GM12801 (cell line): Measurements from ENCODE around the gene FERMT1.

Source experiments
- CTCF ChIP-seq: IDR thresholded peaks from one replicate; pipeline ENCODE4 v1.5.1; 2011; ENCODE audit warnings: control low read depth; ENCODE audit not compliant: insufficient read length; ENCODE audit errors: extremely low read depth

The FERMT1 gene

DNA sequence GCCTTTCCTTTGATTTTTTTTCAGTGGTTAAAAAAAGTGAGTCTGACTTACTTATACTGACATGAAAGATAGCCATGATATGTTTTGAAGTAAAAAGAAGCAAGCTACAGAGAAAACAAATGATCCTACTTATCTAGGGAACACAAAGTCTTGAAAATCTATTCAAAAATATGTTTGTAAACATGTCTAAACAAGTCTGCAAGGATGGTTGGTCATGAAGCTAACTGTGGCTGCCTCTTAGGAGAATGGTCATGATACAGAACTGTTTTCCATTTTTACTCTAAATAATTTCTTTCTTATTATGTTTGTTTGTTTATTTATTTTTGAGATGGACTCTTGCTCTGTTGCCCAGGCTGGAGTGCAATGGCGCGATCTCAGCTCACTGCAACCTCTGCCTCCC, 21.5 kb downstream of the FERMT1 start:
- TF ChIP-seq CTCF, result no peak

- no peak for TF ChIP-seq CTCF
These were observed 22.6 kb downstream of the FERMT1 start for GRCh38 chr20:6100246-6100645.

GRCh38 chr20:6099819-6100218, 23.0 kb downstream of the FERMT1 start:
- TF ChIP-seq CTCF, result no peak

- no peak for TF ChIP-seq CTCF
These were observed 27.4 kb downstream of the FERMT1 start for GRCh38 chr20:6095409-6095808.

DNA sequence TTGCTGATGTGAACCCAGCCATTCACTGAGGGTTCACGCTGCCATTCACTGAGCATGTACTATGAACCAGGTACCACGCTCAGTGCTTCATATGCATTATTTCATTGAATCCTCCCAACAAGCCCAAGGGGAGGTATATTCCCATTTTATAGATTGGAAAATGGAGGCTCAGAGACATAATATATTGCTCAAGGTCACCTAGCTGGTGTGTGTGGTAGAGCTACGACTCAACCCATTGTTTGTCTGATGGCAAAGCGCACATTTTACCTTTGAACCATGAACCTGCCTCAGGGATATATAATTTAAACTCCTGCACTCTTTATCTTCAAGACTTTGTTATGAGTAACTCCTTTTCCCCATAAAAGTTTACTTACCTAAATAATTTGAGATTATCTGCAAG, 28.3 kb downstream of the FERMT1 start:
- TF ChIP-seq CTCF, result no peak

- no peak for TF ChIP-seq CTCF
These were observed 28.8 kb downstream of the FERMT1 start for GRCh38 chr20:6094063-6094462.

DNA sequence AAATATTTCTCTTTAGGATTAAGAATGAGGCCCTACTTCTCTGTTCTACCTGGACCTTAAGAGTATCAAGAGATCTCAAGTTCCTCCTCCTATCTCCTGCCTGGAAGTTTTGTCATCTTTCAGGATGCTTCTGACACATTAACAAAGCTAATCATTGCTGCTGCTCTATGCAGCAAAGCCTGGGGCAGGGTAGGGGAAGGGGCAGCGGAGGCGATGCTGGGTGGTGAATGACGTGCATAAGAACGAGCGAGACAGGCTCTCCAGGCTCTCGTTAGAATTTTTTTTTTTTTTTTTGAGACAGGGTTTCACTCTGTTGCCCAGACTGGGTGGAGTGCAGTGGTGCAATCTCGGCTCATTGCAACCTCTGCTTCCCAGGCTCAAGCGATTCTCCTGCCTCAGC, 31.2 kb downstream of the FERMT1 start:
- no peak for TF ChIP-seq CTCF

GRCh38 chr20:6086868-6087267, 36.0 kb downstream of the FERMT1 start:
- no peak for TF ChIP-seq CTCF
